NOMO-1 (cell line): ENCODE results near the gene RPH3AL.

Experiments used
- DNase-seq, 2 experiments: peaks; one replicate each; lab custom pipeline; 2025; ENCODE audit not compliant: unreplicated experiment in 2 of 2; lab: John Stamatoyannopoulos, UW

RPH3AL gene

GRCh38 chr17:163514-164098 lies 189.0 kb downstream of the RPH3AL start:
- no peak for DNase-seq

- DNase-seq, result no peak
Measured at GRCh38 chr17:162689-163088, 189.9 kb downstream of the RPH3AL start.
